ENCODE measurements around the gene KIAA0319L. TPM values are rescaled to one million over a fixed set of nuclear protein-coding genes. Genes with fewer than 3 reads are reported as not detected.

KIAA0319L gene
- 37.8 TPM for polyA plus RNA-seq (2013, experiment 1 of 2)
- 37.6 TPM for polyA plus RNA-seq (2013, experiment 2 of 2)

DNA sequence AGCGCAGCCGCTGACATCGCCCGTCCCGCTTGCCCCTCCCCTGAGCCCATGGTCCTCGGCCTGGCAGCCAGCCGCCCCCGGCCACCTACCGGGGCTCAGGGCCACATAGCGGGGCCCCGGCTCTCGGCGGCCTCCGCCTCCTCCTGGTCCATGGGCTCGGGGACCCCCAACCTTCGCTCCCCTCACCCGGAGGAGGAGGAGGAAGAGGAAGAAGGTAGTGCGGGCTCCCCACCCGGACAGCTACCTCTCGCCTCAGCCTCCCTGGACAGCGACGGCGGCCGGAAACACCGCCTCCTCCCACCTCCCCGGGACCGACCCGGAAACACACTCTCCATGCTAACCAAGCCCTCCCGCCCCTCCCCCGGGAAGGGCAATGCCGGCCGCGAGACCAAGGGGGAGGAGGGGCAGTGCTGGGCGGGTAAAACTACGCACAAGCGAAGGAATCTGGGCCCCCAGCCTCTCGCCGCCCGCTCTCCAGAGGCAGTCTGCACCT, at the start of gene KIAA0319L:
KIAA0319L (minus strand) TSS at position 286 of the 493 bp plus-strand sequence. CDS start 2,912 bp downstream, outside the sequence.
- Histone ChIP-seq H2BK12ac (ENCODE audit: low read length in 2 of 2) (peak within 1 kb of the TSS; percentile 91 to 92), H3K4me1 (ENCODE audit: control insufficient read depth, insufficient read depth, low read depth, low read length) (peaks cover 26% of the 10 kb centered on the region), H3K4me2 (ENCODE audit: low read length, poor library complexity, severe bottlenecking) (peak within 1 kb of the TSS; percentile 69), H3K79me1 (replicated peaks; ENCODE audit: low read length, poor library complexity, severe bottlenecking) (peaks cover 31% of the 10 kb centered on the region), H3K4me3 (ENCODE audit: insufficient read depth in 1 of 2, low read depth in 1 of 2, low read length in 2 of 2) (peak within 1 kb of the TSS; percentile 75 to 96), H3K23ac (ENCODE audit: low read length in 2 of 2) (peak within 1 kb of the TSS; percentile 90 to 91), H3K27ac (ENCODE audit: low read length, poor library complexity, severe bottlenecking) (peak within 1 kb of the TSS; percentile 100), H2AK5ac (ENCODE audit: low read length, severe bottlenecking) (no peak within 1 kb of the TSS), H3K14ac (ENCODE audit: low read length in 2 of 2) (peak within 1 kb of the TSS in 1 of 2 experiments; percentile 98), H3K9ac (ENCODE audit: low read length) (peak within 1 kb of the TSS; percentile 96), H3K18ac (ENCODE audit: low read depth in 1 of 2, low read length in 2 of 2) (peak within 1 kb of the TSS; percentile 100), H2AFZ (ENCODE audit: low read depth, low read length) (peak within 1 kb of the TSS; percentile 94), H4K91ac (ENCODE audit: low read length) (peak within 1 kb of the TSS; percentile 99), H2BK5ac (ENCODE audit: low read depth, low read length, poor library complexity, severe bottlenecking) (peak within 1 kb of the TSS; percentile 100), H3K27me3 (ENCODE audit: control insufficient read depth in 1 of 2, insufficient read depth in 1 of 2, low read length in 2 of 2) (no peaks in the 10 kb centered on the region), H4K8ac (ENCODE audit: low read length) (peak within 1 kb of the TSS; percentile 100), H2BK120ac (ENCODE audit: low read depth, low read length) (peak within 1 kb of the TSS; percentile 100), H3K9me3 (ENCODE audit: control insufficient read depth, low read length) (no peaks in the 10 kb centered on the region), H3K36me3 (ENCODE audit: control insufficient read depth in 1 of 2, insufficient read depth in 2 of 2, low read depth in 1 of 2, low read length in 2 of 2) (peaks cover 30 to 43% of the 10 kb centered on the region in 2 experiments), H2BK15ac (ENCODE audit: low read depth, poor library complexity, severe bottlenecking) (peak within 1 kb of the TSS; percentile 100), H3K4ac (ENCODE audit: low read depth in 1 of 2, low read length in 2 of 2) (peak within 1 kb of the TSS; percentile 96 to 97)
- DNase-seq, result no peak
- WGBS, result 0% methylated on average over 18 of the region's 39 CpGs

DNA sequence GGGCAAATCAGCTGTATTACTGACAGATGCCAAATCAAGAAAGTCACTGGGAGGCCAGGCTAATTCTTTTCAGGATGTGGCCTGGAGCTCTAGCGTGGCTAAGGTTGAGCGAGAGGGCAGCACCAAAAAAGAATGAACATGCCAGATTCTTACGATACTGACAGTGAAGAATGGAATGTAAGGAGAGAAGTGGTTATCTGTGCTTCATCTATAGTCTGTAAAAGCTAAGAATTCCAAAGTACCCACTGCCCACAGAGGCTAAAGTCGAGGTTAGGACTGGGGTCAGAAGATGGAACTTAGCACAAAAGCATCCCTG, 48.6 kb upstream of the KIAA0319L start:
- no peak overlapping the region for H2AK5ac ChIP-seq (ENCODE audit: low read length, severe bottlenecking)
- no peak overlapping the region for H3K23ac ChIP-seq (ENCODE audit: low read length in 2 of 2)
- H4K8ac ChIP-seq (ENCODE audit: low read length), result no peak overlapping the region
- WGBS, result 34% methylated on average over 4 of the region's 4 CpGs
- peak overlapping the region; percentile 38 for H3K27ac ChIP-seq (ENCODE audit: low read length, poor library complexity, severe bottlenecking)
- no peak overlapping the region for H3K4ac ChIP-seq (ENCODE audit: low read depth in 1 of 2, low read length in 2 of 2)
- H3K36me3 ChIP-seq (ENCODE audit: control insufficient read depth in 1 of 2, insufficient read depth in 2 of 2, low read depth in 1 of 2, low read length in 2 of 2), result peaks cover 36 to 91% of the 10 kb centered on the region in 2 experiments
- DNase-seq, result peak; percentile 21
- no peak overlapping the region for H2BK5ac ChIP-seq (ENCODE audit: low read depth, low read length, poor library complexity, severe bottlenecking)
- no peak overlapping the region for H4K91ac ChIP-seq (ENCODE audit: low read length)
- peaks cover 34% of the 10 kb centered on the region for H3K79me1 ChIP-seq (replicated peaks; ENCODE audit: low read length, poor library complexity, severe bottlenecking)
- H2BK15ac ChIP-seq (ENCODE audit: low read depth, poor library complexity, severe bottlenecking), result no peak overlapping the region
- no peak overlapping the region for H3K18ac ChIP-seq (ENCODE audit: low read depth in 1 of 2, low read length in 2 of 2)
- no peak overlapping the region for H3K14ac ChIP-seq (ENCODE audit: low read length in 2 of 2)
- no peak overlapping the region for H2BK120ac ChIP-seq (ENCODE audit: low read depth, low read length)
- no peaks in the 10 kb centered on the region for H3K9me3 ChIP-seq (ENCODE audit: control insufficient read depth, low read length)
- no peaks in the 10 kb centered on the region for H3K27me3 ChIP-seq (ENCODE audit: control insufficient read depth in 1 of 2, insufficient read depth in 1 of 2, low read length in 2 of 2)
- no peak overlapping the region for H3K9ac ChIP-seq (ENCODE audit: low read length)
- no peak overlapping the region for H2AFZ ChIP-seq (ENCODE audit: low read depth, low read length)
- H3K4me3 ChIP-seq (ENCODE audit: insufficient read depth in 1 of 2, low read depth in 1 of 2, low read length in 2 of 2), result no peak overlapping the region
- no peak overlapping the region for H2BK12ac ChIP-seq (ENCODE audit: low read length in 2 of 2)
- no peak overlapping the region for H3K4me2 ChIP-seq (ENCODE audit: low read length, poor library complexity, severe bottlenecking)
- peaks cover 6% of the 10 kb centered on the region for H3K4me1 ChIP-seq (ENCODE audit: control insufficient read depth, insufficient read depth, low read depth, low read length)

DNA sequence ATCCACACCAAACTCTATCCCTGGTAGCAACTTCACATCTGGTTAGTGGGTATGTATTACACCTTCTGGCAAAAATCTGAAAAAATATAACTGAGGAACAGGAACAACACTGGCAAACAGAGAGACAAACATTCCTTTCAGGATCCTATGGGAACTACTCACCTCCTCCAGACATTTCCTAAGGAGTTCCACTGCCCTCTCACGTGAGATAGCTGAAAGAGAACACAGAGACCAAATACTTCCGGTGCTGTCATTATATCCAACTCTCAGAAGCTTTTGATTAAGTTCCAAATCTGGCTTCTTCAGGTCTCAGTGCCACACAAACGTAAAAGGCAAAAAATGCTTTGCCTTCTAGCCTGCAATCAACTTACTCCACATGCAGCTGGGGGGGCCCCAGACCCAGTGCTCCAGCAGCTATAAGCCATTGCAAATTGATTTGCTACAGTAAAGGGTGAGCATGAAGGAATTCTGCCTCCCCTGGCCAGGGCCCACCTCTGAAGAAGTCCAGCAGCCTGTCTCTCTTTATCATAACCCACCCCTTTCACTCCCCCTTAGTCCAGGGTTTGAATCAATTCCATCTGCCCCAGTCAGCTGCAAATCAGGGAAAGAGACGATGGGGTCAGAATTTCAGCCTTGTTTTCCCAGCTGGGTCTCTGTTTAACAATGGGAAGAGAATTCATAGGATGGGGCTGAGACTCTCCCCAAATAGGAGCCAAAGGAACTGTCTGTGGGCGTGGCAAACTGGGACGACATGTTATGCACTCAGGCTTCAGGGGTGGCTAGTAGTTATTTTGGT, 48.1 kb upstream of the KIAA0319L start:
- Histone ChIP-seq H2BK12ac (ENCODE audit: low read length in 2 of 2) (no peak overlapping the region), H3K27me3 (ENCODE audit: control insufficient read depth in 1 of 2, insufficient read depth in 1 of 2, low read length in 2 of 2) (no peaks in the 10 kb centered on the region), H3K27ac (ENCODE audit: low read length, poor library complexity, severe bottlenecking) (peak overlapping the region; percentile 28), H3K4me1 (ENCODE audit: control insufficient read depth, insufficient read depth, low read depth, low read length) (peaks cover 6% of the 10 kb centered on the region), H3K4me3 (ENCODE audit: insufficient read depth in 1 of 2, low read depth in 1 of 2, low read length in 2 of 2) (no peak overlapping the region), H4K8ac (ENCODE audit: low read length) (no peak overlapping the region), H2BK15ac (ENCODE audit: low read depth, poor library complexity, severe bottlenecking) (no peak overlapping the region), H2BK5ac (ENCODE audit: low read depth, low read length, poor library complexity, severe bottlenecking) (no peak overlapping the region), H3K4me2 (ENCODE audit: low read length, poor library complexity, severe bottlenecking) (no peak overlapping the region), H3K14ac (ENCODE audit: low read length in 2 of 2) (no peak overlapping the region), H3K4ac (ENCODE audit: low read depth in 1 of 2, low read length in 2 of 2) (no peak overlapping the region), H3K79me1 (replicated peaks; ENCODE audit: low read length, poor library complexity, severe bottlenecking) (peaks cover 34% of the 10 kb centered on the region), H3K36me3 (ENCODE audit: control insufficient read depth in 1 of 2, insufficient read depth in 2 of 2, low read depth in 1 of 2, low read length in 2 of 2) (peaks cover 39 to 94% of the 10 kb centered on the region in 2 experiments), H2AFZ (ENCODE audit: low read depth, low read length) (no peak overlapping the region), H3K9me3 (ENCODE audit: control insufficient read depth, low read length) (no peaks in the 10 kb centered on the region), H3K18ac (ENCODE audit: low read depth in 1 of 2, low read length in 2 of 2) (no peak overlapping the region), H2AK5ac (ENCODE audit: low read length, severe bottlenecking) (peak overlapping the region; percentile 27), H4K91ac (ENCODE audit: low read length) (no peak overlapping the region), H2BK120ac (ENCODE audit: low read depth, low read length) (no peak overlapping the region), H3K23ac (ENCODE audit: low read length in 2 of 2) (no peak overlapping the region), H3K9ac (ENCODE audit: low read length) (no peak overlapping the region)
- no peak for DNase-seq
- WGBS, result 87% methylated on average over 6 of the region's 6 CpGs

DNA sequence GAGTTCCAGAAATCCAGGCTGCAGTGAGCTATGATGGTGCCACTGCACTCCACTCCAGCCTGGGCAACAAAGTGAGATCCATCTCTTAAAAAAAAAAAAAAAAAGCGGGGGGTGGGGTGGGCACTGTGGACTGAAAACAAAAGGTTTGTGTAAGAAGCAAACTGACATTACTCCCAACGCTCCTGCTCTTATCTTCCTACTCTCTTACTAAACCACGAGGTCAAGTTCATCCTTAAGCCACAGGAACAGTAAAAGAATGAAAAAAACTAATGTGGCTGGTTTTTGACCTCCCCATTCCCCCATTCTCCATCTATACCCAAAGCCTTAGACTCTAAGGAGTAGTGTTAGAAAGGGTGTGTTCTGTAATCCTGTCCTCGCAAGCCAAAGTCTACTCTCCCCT, 46.7 kb upstream of the KIAA0319L start:
- H3K27ac ChIP-seq (ENCODE audit: low read length, poor library complexity, severe bottlenecking), result no peak overlapping the region
- 51% methylated on average over 2 of the region's 4 CpGs for WGBS
- peak; percentile 19 for DNase-seq

More for the DNA sequence above, 46.7 kb upstream of the KIAA0319L start:
- H2AK5ac ChIP-seq (ENCODE audit: low read length, severe bottlenecking), result no peak overlapping the region
- no peak overlapping the region for H3K4me3 ChIP-seq (ENCODE audit: insufficient read depth in 1 of 2, low read depth in 1 of 2, low read length in 2 of 2)
- H3K27me3 ChIP-seq (ENCODE audit: control insufficient read depth in 1 of 2, insufficient read depth in 1 of 2, low read length in 2 of 2), result no peaks in the 10 kb centered on the region
- no peak overlapping the region for H4K8ac ChIP-seq (ENCODE audit: low read length)
- H3K18ac ChIP-seq (ENCODE audit: low read depth in 1 of 2, low read length in 2 of 2), result no peak overlapping the region
- H2BK12ac ChIP-seq (ENCODE audit: low read length in 2 of 2), result no peak overlapping the region
- H3K4ac ChIP-seq (ENCODE audit: low read depth in 1 of 2, low read length in 2 of 2), result no peak overlapping the region
- H2BK5ac ChIP-seq (ENCODE audit: low read depth, low read length, poor library complexity, severe bottlenecking), result no peak overlapping the region
- no peak overlapping the region for H3K9ac ChIP-seq (ENCODE audit: low read length)
- peaks cover 29% of the 10 kb centered on the region for H3K79me1 ChIP-seq (replicated peaks; ENCODE audit: low read length, poor library complexity, severe bottlenecking)
- H4K91ac ChIP-seq (ENCODE audit: low read length), result no peak overlapping the region
- H2AFZ ChIP-seq (ENCODE audit: low read depth, low read length), result no peak overlapping the region
- peaks cover 39 to 94% of the 10 kb centered on the region in 2 experiments for H3K36me3 ChIP-seq (ENCODE audit: control insufficient read depth in 1 of 2, insufficient read depth in 2 of 2, low read depth in 1 of 2, low read length in 2 of 2)
- H2BK120ac ChIP-seq (ENCODE audit: low read depth, low read length), result no peak overlapping the region
- H3K14ac ChIP-seq (ENCODE audit: low read length in 2 of 2), result no peak overlapping the region
- H3K4me2 ChIP-seq (ENCODE audit: low read length, poor library complexity, severe bottlenecking), result no peak overlapping the region
- H3K23ac ChIP-seq (ENCODE audit: low read length in 2 of 2), result no peak overlapping the region
- no peak overlapping the region for H2BK15ac ChIP-seq (ENCODE audit: low read depth, poor library complexity, severe bottlenecking)
- H3K4me1 ChIP-seq (ENCODE audit: control insufficient read depth, insufficient read depth, low read depth, low read length), result peaks cover 6% of the 10 kb centered on the region
- no peaks in the 10 kb centered on the region for H3K9me3 ChIP-seq (ENCODE audit: control insufficient read depth, low read length)

Data from mesenchymal stem cell (in vitro differentiated cells and primary cell).